ENCODE data around the gene TPSD1. TPM values are rescaled to one million over a fixed set of nuclear protein-coding genes. Genes with fewer than 3 reads are reported as not detected.

TPSD1 gene
- total and polyA plus RNA-seq, 9 of the 15 experiments (the other 6 are each of a cell fraction or from before 2014, with no cell fraction given), result not detected

GRCh38 chr16:1293921-1294656 is 38.2 kb downstream of the TPSD1 start (continued):
- no peak for TF ChIP-seq CEBPZ (IDR thresholded peaks at IDR 0.05; ENCODE audit: borderline replicate concordance, low read depth, low read length)
- TF ChIP-seq RFX7 (CRISPR knock-in tag; IDR thresholded peaks at IDR 0.05), result peak; percentile 94
- no peak for TF ChIP-seq SMARCE1 (IDR thresholded peaks at IDR 0.05)
- TF ChIP-seq BRD4 (IDR thresholded peaks at IDR 0.05), result no peak
- TF ChIP-seq ZFPM2 (CRISPR knock-in tag; IDR thresholded peaks at IDR 0.05), result peak; percentile 92
- peak; percentile 31; the same call in 1 of the 2 replicates for TF ChIP-seq HDAC2 (IDR thresholded peaks at IDR 0.05)
- TF ChIP-seq, protein P1, sequence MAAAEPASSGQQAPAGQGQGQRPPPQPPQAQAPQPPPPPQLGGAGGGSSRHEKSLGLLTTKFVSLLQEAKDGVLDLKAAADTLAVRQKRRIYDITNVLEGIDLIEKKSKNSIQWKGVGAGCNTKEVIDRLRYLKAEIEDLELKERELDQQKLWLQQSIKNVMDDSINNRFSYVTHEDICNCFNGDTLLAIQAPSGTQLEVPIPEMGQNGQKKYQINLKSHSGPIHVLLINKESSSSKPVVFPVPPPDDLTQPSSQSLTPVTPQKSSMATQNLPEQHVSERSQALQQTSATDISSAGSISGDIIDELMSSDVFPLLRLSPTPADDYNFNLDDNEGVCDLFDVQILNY (CRISPR knock-in tag; IDR thresholded peaks at IDR 0.05), result no peak
- peak; percentile 87 for TF ChIP-seq MBD1 (CRISPR knock-in tag; IDR thresholded peaks at IDR 0.05)
- TF ChIP-seq CBX5 (IDR thresholded peaks at IDR 0.05; ENCODE audit: borderline replicate concordance, low read depth), result no peak
- no peak for TF ChIP-seq ZBTB43 (CRISPR knock-in tag; IDR thresholded peaks at IDR 0.05)
- TF ChIP-seq BRD9 (IDR thresholded peaks at IDR 0.05; ENCODE audit: low read depth, partially characterized antibody), result no peak
- TF ChIP-seq KDM4B (IDR thresholded peaks at IDR 0.05; ENCODE audit: borderline replicate concordance in 2 of 2, low read depth in 1 of 2), result no peak
- TF ChIP-seq ZZZ3 (IDR thresholded peaks at IDR 0.05), result no peak
- TF ChIP-seq, protein P2, sequence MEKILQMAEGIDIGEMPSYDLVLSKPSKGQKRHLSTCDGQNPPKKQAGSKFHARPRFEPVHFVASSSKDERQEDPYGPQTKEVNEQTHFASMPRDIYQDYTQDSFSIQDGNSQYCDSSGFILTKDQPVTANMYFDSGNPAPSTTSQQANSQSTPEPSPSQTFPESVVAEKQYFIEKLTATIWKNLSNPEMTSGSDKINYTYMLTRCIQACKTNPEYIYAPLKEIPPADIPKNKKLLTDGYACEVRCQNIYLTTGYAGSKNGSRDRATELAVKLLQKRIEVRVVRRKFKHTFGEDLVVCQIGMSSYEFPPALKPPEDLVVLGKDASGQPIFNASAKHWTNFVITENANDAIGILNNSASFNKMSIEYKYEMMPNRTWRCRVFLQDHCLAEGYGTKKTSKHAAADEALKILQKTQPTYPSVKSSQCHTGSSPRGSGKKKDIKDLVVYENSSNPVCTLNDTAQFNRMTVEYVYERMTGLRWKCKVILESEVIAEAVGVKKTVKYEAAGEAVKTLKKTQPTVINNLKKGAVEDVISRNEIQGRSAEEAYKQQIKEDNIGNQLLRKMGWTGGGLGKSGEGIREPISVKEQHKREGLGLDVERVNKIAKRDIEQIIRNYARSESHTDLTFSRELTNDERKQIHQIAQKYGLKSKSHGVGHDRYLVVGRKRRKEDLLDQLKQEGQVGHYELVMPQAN (IDR thresholded peaks at IDR 0.05; ENCODE audit: borderline replicate concordance), result no peak
- TF ChIP-seq RNF219 (CRISPR knock-in tag; IDR thresholded peaks at IDR 0.05), result peak; percentile 91; the same call in 1 of the 2 replicates
- peak; percentile 91 for TF ChIP-seq HEY1 (CRISPR knock-in tag; IDR thresholded peaks at IDR 0.05; ENCODE audit: borderline replicate concordance)
